Neural cell (in vitro differentiated cells): ENCODE results near the gene PCDH15. TPM values are rescaled to one million over a fixed set of nuclear protein-coding genes. Genes with fewer than 3 reads are reported as not detected.

Source experiments
- H2AFZ ChIP-seq: fragments of 200-600, 300-800 bp; sonication (generic), shearing (Covaris generic); 2 replicates; pipeline ENCODE4 v1.6.0; 2014; ENCODE audit warnings: low read depth, mild to moderate bottlenecking, antibody characterized with exemption, low read length, moderate library complexity
- H3F3A ChIP-seq: fragments of 200-600 bp; shearing (Covaris generic); 2 replicates; pipeline ENCODE4 v1.6.1; 2016; ENCODE audit warnings: mild to moderate bottlenecking, moderate library complexity, mixed read lengths, antibody characterized with exemption, low read length; ENCODE audit not compliant: insufficient read depth, poor library complexity, severe bottlenecking
- H3K27ac ChIP-seq: fragments of 200-600, 300-800 bp; sonication (generic), shearing (Covaris generic); 2 replicates; pipeline ENCODE4 v1.5.1; 2014; ENCODE audit warnings: mild to moderate bottlenecking, low read length, moderate library complexity
- H3K27me3 ChIP-seq: fragments of 300-800, 200-600 bp; sonication (generic), shearing (Covaris generic); 2 replicates; pipeline ENCODE4 v1.6.0; 2014; ENCODE audit warnings: mild to moderate bottlenecking, low read depth, low read length, moderate library complexity; ENCODE audit not compliant: insufficient read depth
- H3K36me3 ChIP-seq: fragments of 300-800, 200-600 bp; sonication (generic), shearing (Covaris generic); 2 replicates; pipeline ENCODE4 v1.5.1; 2014; ENCODE audit warnings: mild to moderate bottlenecking, antibody characterized with exemption, low read length, moderate library complexity; ENCODE audit not compliant: insufficient read depth
- H3K4me2 ChIP-seq: fragments of 300-800, 200-600 bp; sonication (generic), shearing (Covaris generic); 2 replicates; pipeline ENCODE4 v1.6.0; 2014; ENCODE audit warnings: mild to moderate bottlenecking, low read length
- H3K4me3 ChIP-seq: fragments of 300-800, 200-600 bp; sonication (generic), shearing (Covaris generic); 2 replicates; pipeline ENCODE4 v1.5.1; 2014; ENCODE audit warnings: mild to moderate bottlenecking, low read length, moderate library complexity
- H3K79me2 ChIP-seq: fragments of 200-600 bp; shearing (Covaris generic); replicated peaks from 2 replicates; pipeline ENCODE4 v1.6.0; 2014; ENCODE audit warnings: mild to moderate bottlenecking, low read length, moderate library complexity; ENCODE audit not compliant: insufficient read depth
- H3K9ac ChIP-seq: fragments of 300-800, 200-600 bp; sonication (generic), shearing (Covaris generic); 2 replicates; pipeline ENCODE4 v1.6.1; 2016; ENCODE audit warnings: mild to moderate bottlenecking, low read length, mixed read lengths
- H3K9me2 ChIP-seq: fragments of 200-600 bp; shearing (Covaris generic); 2 replicates; pipeline ENCODE4 v1.6.1; 2016; ENCODE audit warnings: mild to moderate bottlenecking, low read length, mixed read lengths; ENCODE audit not compliant: insufficient read depth
- H3K9me3 ChIP-seq: fragments of 200-600, 300-800 bp; sonication (generic), shearing (Covaris generic); 2 replicates; pipeline ENCODE4 v1.6.1; 2016; ENCODE audit warnings: mild to moderate bottlenecking, mixed run types, low read length, moderate library complexity, mixed read lengths
- H4K20me1 ChIP-seq: fragments of 200-600 bp; shearing (Covaris generic); 2 replicates; pipeline ENCODE4 v1.6.1; 2016; ENCODE audit warnings: mild to moderate bottlenecking, mixed run types; ENCODE audit not compliant: insufficient read depth
- CTCF ChIP-seq: fragments of 450-650 bp; IDR thresholded peaks from 2 replicates; pipeline ENCODE4 v1.5.1; 2014; ENCODE audit warnings: antibody characterized with exemption, mild to moderate bottlenecking, moderate library complexity; ENCODE audit not compliant: poor library complexity, severe bottlenecking
- EP300 ChIP-seq: fragments of 450-650 bp; conservative IDR thresholded peaks from 2 replicates; pipeline ENCODE4 v1.6.1; 2014; ENCODE audit warnings: antibody characterized with exemption, mild to moderate bottlenecking, moderate library complexity; ENCODE audit not compliant: poor library complexity, severe bottlenecking
- EZH2 ChIP-seq: fragments of 200-600, 300-800 bp; shearing (Covaris generic), sonication (generic); IDR thresholded peaks from 2 replicates; pipeline ENCODE4 v1.6.1; 2014; ENCODE audit warnings: antibody characterized with exemption, low read length, borderline replicate concordance, mild to moderate bottlenecking; ENCODE audit not compliant: insufficient read depth, poor library complexity, severe bottlenecking
- MXI1 ChIP-seq: fragments of 450-650 bp; conservative IDR thresholded peaks from 2 replicates; pipeline ENCODE4 v1.6.1; 2014; ENCODE audit warnings: antibody characterized with exemption, mild to moderate bottlenecking; ENCODE audit not compliant: poor library complexity, severe bottlenecking
- POLR2AphosphoS5 ChIP-seq: IDR thresholded peaks from 2 replicates; pipeline ENCODE4 v1.6.1; 2012
- RAD21 ChIP-seq: fragments of 450-650 bp; conservative IDR thresholded peaks from 2 replicates; pipeline ENCODE4 v1.6.1; 2014; ENCODE audit warnings: antibody characterized with exemption, mild to moderate bottlenecking, moderate library complexity
- REST ChIP-seq: IDR thresholded peaks from 2 replicates; pipeline ENCODE4 v1.6.1; 2012; ENCODE audit warnings: borderline replicate concordance
- SMC3 ChIP-seq: fragments of 450-650 bp; conservative IDR thresholded peaks from 2 replicates; pipeline ENCODE4 v1.6.1; 2014; ENCODE audit warnings: antibody characterized with exemption, mild to moderate bottlenecking, moderate library complexity; ENCODE audit not compliant: poor library complexity
- TAF1 ChIP-seq: IDR thresholded peaks from 2 replicates; pipeline ENCODE4 v1.6.1; 2012; ENCODE audit warnings: low read depth
- polyA plus RNA-seq: library from polyadenylated mRNA; depleted of rRNA; stranded (reverse); fragments of >200 nt; gene quantifications from 2 replicates; pipeline ENCODE4 v1.2.3, GENCODE V29; 2014

The PCDH15 gene
- polyA plus RNA-seq, 1 donor from 2014 or later = 1.2 TPM

- Histone ChIP-seq H3K27me3 (no peaks in the 10 kb centered on the region), H3K4me2 (no peak overlapping the region), H3K79me2 (no peaks in the 10 kb centered on the region), H3K4me3 (no peak overlapping the region), H2AFZ (no peak overlapping the region), H3K9me2 (no peaks in the 10 kb centered on the region), H3K9me3 (no peaks in the 10 kb centered on the region), H3K27ac (no peak overlapping the region), H3F3A (no peaks in the 10 kb centered on the region), H4K20me1 (no peaks in the 10 kb centered on the region), H3K9ac (no peak overlapping the region), H3K36me3 (no peaks in the 10 kb centered on the region)
- TF ChIP-seq RAD21 (no peak), REST (no peak), EZH2 (no peak), TAF1 (no peak), MXI1 (no peak), CTCF (no peak), POLR2AphosphoS5 (no peak), EP300 (no peak), SMC3 (no peak)
Measured at GRCh38 chr10:53841483-53842145, 959.4 kb downstream of the PCDH15 start.

GRCh38 chr10:53840653-53841052 is 960.4 kb downstream of the PCDH15 start:
- TF ChIP-seq POLR2AphosphoS5 (no peak), MXI1 (no peak), SMC3 (no peak), CTCF (no peak), TAF1 (no peak), REST (no peak), RAD21 (no peak), EZH2 (no peak)
- H3K27ac ChIP-seq = no peak overlapping the region
- no peaks in the 10 kb centered on the region for H3K36me3 ChIP-seq
- no peak overlapping the region for H3K4me2 ChIP-seq
- no peaks in the 10 kb centered on the region for H3K9me3 ChIP-seq
- H3K9me2 ChIP-seq = no peaks in the 10 kb centered on the region
- H2AFZ ChIP-seq = no peak overlapping the region
- H3K4me3 ChIP-seq = no peak overlapping the region
- H3K79me2 ChIP-seq = no peaks in the 10 kb centered on the region
- H3F3A ChIP-seq = no peaks in the 10 kb centered on the region
- no peaks in the 10 kb centered on the region for H3K27me3 ChIP-seq
- no peaks in the 10 kb centered on the region for H4K20me1 ChIP-seq
- no peak overlapping the region for H3K9ac ChIP-seq
